ENCODE data around the gene MT1M. TPM values are rescaled to one million over a fixed set of nuclear protein-coding genes. Genes with fewer than 3 reads are reported as not detected.
A peak's percentile ranks its signal among the peaks of the same experiment; 100 is the strongest.
"Not testable (repeated sequence)": the region's sequence is repeated elsewhere in the genome, so short reads cannot be mapped to it uniquely, and the experiment has no call there.

The MT1M gene
- polyA plus RNA-seq, 1 donor (not counting 4 experiments of a cell fraction or from before 2014, with no cell fraction given): 0.20 TPM

DNA sequence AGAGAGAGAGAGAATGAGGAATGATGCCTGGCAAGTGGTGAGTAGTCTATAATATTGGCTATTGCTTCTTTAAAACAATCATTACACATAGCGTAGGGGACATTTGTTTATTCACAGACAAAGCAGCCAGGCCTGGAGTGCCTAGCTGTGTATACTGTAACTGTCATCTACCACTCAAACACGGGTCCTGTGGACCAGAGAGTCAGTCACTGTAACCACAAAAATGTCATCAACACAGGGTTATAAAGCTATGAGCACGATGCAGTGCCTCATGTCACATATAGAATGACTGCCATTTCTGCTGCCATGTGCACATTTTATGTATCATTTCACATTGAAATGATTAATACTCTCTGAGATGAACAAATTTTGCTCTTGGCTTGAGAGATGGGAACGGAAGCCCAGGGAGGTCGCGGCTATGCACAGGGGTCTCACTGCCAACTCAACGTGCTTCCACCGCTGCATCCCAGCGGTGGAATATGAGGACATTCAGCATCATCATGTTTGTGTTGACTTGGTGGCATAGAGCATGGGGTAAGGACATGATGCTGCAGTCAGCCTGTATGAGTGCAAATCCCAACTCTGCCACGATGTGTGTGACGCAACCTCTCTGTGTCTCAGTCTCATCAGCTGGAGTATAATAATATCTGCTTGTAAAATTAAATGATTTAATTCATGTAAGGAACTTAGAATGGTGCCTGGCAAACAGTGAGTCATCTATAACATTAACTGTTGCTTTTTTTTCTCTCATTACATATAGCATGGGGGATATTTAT lies 40.5 kb downstream of the MT1M start:
- TF ChIP-seq, protein P1, sequence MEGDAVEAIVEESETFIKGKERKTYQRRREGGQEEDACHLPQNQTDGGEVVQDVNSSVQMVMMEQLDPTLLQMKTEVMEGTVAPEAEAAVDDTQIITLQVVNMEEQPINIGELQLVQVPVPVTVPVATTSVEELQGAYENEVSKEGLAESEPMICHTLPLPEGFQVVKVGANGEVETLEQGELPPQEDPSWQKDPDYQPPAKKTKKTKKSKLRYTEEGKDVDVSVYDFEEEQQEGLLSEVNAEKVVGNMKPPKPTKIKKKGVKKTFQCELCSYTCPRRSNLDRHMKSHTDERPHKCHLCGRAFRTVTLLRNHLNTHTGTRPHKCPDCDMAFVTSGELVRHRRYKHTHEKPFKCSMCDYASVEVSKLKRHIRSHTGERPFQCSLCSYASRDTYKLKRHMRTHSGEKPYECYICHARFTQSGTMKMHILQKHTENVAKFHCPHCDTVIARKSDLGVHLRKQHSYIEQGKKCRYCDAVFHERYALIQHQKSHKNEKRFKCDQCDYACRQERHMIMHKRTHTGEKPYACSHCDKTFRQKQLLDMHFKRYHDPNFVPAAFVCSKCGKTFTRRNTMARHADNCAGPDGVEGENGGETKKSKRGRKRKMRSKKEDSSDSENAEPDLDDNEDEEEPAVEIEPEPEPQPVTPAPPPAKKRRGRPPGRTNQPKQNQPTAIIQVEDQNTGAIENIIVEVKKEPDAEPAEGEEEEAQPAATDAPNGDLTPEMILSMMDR (optimal IDR thresholded peaks at IDR 0.05 in 1 of 3, IDR thresholded peaks at IDR 0.05 in 1 of 3, conservative IDR thresholded peaks at IDR 0.05 in 1 of 3; ENCODE audit: extremely low read depth in 1 of 3, insufficient read depth in 2 of 3, low read length in 3 of 3): no peak
- TF ChIP-seq EZH2 (IDR thresholded peaks at IDR 0.05; ENCODE audit: low read length): no peak
- no peaks in the 10 kb centered on the region for H3K9me3 ChIP-seq (ENCODE audit: control insufficient read depth, low read depth, low read length)
- H3K4me2 ChIP-seq (ENCODE audit: control insufficient read depth, extremely low read depth, insufficient read depth, low read depth, low read length): no peak overlapping the region
- H3K9ac ChIP-seq (ENCODE audit: control insufficient read depth, extremely low read depth, insufficient read depth, low read length): no peak overlapping the region
- H3K27ac ChIP-seq (ENCODE audit: control insufficient read depth, insufficient read depth, low read length): no peak overlapping the region
- H4K20me1 ChIP-seq (ENCODE audit: control insufficient read depth, extremely low read depth, insufficient read depth, low read length): no peaks in the 10 kb centered on the region
- dilution Hi-C loops (cut with MboI; ENCODE audit: extremely low pct_ligation_motif_present, low sequenced_read_pairs): no loop called here
- H2AFZ ChIP-seq (ENCODE audit: control insufficient read depth, low read length): no peak overlapping the region
- no peaks in the 10 kb centered on the region for H3K79me2 ChIP-seq (ENCODE audit: control insufficient read depth, insufficient read depth, low read length)
- peaks cover 26% of the 10 kb centered on the region for H3K27me3 ChIP-seq (ENCODE audit: control insufficient read depth, extremely low read depth, insufficient read depth, low read length)
- H3K4me3 ChIP-seq (ENCODE audit: control insufficient read depth in 2 of 3, extremely low read depth in 1 of 3, insufficient read depth in 2 of 3, low read depth in 1 of 3, low read length in 3 of 3): no peak overlapping the region
- DNase-seq (ENCODE audit: low read depth, low spot score) (no peak), FAIRE-seq (no peak)
- H3K36me3 ChIP-seq (ENCODE audit: control insufficient read depth in 2 of 2, extremely low read depth in 1 of 2, insufficient read depth in 2 of 2, low read length in 2 of 2): no peaks in the 10 kb centered on the region
- H3K9me1 ChIP-seq (ENCODE audit: control insufficient read depth, extremely low read depth, insufficient read depth, low read length): no peaks in the 10 kb centered on the region
- peaks cover 9% of the 10 kb centered on the region for H3K4me1 ChIP-seq (ENCODE audit: control insufficient read depth, extremely low read depth, insufficient read depth, low read length)

DNA sequence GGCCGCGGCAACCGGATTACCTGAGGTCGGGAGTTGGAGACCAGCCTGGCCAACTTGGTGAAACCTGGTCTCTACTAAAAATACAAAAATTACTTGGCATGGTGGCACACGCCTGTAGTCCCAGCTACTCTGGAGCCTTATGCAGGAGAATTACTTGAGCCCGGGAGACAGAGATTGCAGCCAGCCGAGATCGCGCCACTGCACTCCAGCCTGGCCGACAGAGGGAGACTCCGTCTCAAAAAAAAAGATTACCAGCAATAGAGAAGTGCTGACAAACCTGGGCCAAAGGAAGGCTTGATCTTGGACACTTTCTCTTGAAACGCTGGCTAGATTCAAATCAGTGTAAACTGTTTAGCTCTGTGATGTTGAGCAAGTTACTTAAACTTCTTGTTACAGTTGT lies 41.5 kb downstream of the MT1M start:
- no peak overlapping the region for H3K27ac ChIP-seq (ENCODE audit: control insufficient read depth, insufficient read depth, low read length)
- H3K9me1 ChIP-seq (ENCODE audit: control insufficient read depth, extremely low read depth, insufficient read depth, low read length): no peaks in the 10 kb centered on the region
- peaks cover 16% of the 10 kb centered on the region for H3K27me3 ChIP-seq (ENCODE audit: control insufficient read depth, extremely low read depth, insufficient read depth, low read length)
- no peak overlapping the region for H2AFZ ChIP-seq (ENCODE audit: control insufficient read depth, low read length)
- no peaks in the 10 kb centered on the region for H3K79me2 ChIP-seq (ENCODE audit: control insufficient read depth, insufficient read depth, low read length)
- no peak for DNase-seq (ENCODE audit: low read depth, low spot score)
- H3K4me3 ChIP-seq (ENCODE audit: control insufficient read depth in 2 of 3, extremely low read depth in 1 of 3, insufficient read depth in 2 of 3, low read depth in 1 of 3, low read length in 3 of 3): no peak overlapping the region
- FAIRE-seq: no peak
- no peak overlapping the region for H3K9ac ChIP-seq (ENCODE audit: control insufficient read depth, extremely low read depth, insufficient read depth, low read length)
- dilution Hi-C loops (cut with MboI; ENCODE audit: extremely low pct_ligation_motif_present, low sequenced_read_pairs): no loop called here
- no peaks in the 10 kb centered on the region for H3K9me3 ChIP-seq (ENCODE audit: control insufficient read depth, low read depth, low read length)
- no peak overlapping the region for H3K4me2 ChIP-seq (ENCODE audit: control insufficient read depth, extremely low read depth, insufficient read depth, low read depth, low read length)
- no peaks in the 10 kb centered on the region for H3K36me3 ChIP-seq (ENCODE audit: control insufficient read depth in 2 of 2, extremely low read depth in 1 of 2, insufficient read depth in 2 of 2, low read length in 2 of 2)
- peaks cover 2% of the 10 kb centered on the region for H3K4me1 ChIP-seq (ENCODE audit: control insufficient read depth, extremely low read depth, insufficient read depth, low read length)
- H4K20me1 ChIP-seq (ENCODE audit: control insufficient read depth, extremely low read depth, insufficient read depth, low read length): no peaks in the 10 kb centered on the region
- TF ChIP-seq EZH2 (IDR thresholded peaks at IDR 0.05; ENCODE audit: low read length): no peak
- TF ChIP-seq, protein P1 (optimal IDR thresholded peaks at IDR 0.05 in 1 of 3, IDR thresholded peaks at IDR 0.05 in 1 of 3, conservative IDR thresholded peaks at IDR 0.05 in 1 of 3; ENCODE audit: extremely low read depth in 1 of 3, insufficient read depth in 2 of 3, low read length in 3 of 3): peak; percentile 65 to 72 (median 67)

DNA sequence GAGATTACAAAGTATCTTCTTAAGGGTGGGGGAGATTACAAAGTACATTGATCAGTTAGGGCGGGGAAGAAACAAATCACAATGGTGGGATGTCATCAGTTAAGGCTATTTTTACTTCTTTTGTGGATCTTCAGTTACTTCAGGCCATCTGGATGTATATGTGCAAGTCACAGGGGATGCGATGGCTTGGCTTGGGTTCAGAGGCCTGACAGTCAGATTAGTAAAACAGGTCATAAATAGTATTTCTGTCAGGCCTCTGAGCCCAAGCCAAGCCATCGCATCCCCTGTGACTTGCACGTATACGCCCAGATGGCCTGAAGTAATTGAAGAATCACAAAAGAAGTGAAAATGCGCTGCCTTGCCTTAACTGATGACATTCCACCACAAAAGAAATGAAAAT lies 42.1 kb downstream of the MT1M start:
- DNase-seq (ENCODE audit: low read depth, low spot score); FAIRE-seq; H3K27ac ChIP-seq (ENCODE audit: control insufficient read depth, insufficient read depth, low read length); H3K36me3 ChIP-seq (ENCODE audit: control insufficient read depth in 2 of 2, extremely low read depth in 1 of 2, insufficient read depth in 2 of 2, low read length in 2 of 2); H4K20me1 ChIP-seq (ENCODE audit: control insufficient read depth, extremely low read depth, insufficient read depth, low read length); H3K4me2 ChIP-seq (ENCODE audit: control insufficient read depth, extremely low read depth, insufficient read depth, low read depth, low read length); dilution Hi-C loops (cut with MboI; ENCODE audit: extremely low pct_ligation_motif_present, low sequenced_read_pairs); H3K9me1 ChIP-seq (ENCODE audit: control insufficient read depth, extremely low read depth, insufficient read depth, low read length); H3K4me1 ChIP-seq (ENCODE audit: control insufficient read depth, extremely low read depth, insufficient read depth, low read length); H3K4me3 ChIP-seq (ENCODE audit: control insufficient read depth in 2 of 3, extremely low read depth in 1 of 3, insufficient read depth in 2 of 3, low read depth in 1 of 3, low read length in 3 of 3); H3K9me3 ChIP-seq (ENCODE audit: control insufficient read depth, low read depth, low read length); H3K79me2 ChIP-seq (ENCODE audit: control insufficient read depth, insufficient read depth, low read length); H3K9ac ChIP-seq (ENCODE audit: control insufficient read depth, extremely low read depth, insufficient read depth, low read length); H2AFZ ChIP-seq (ENCODE audit: control insufficient read depth, low read length): not testable (repeated sequence)
- H3K27me3 ChIP-seq (ENCODE audit: control insufficient read depth, extremely low read depth, insufficient read depth, low read length): peaks cover 10% of the 10 kb centered on the region
